Measurements from ENCODE around the gene ARHGAP29.

Gene ARHGAP29

GRCh38 chr1:94260635-94261387, 23.4 kb upstream of the ARHGAP29 start:
- DNase-seq: no peak

GRCh38 chr1:94259635-94260289, 22.4 kb upstream of the ARHGAP29 start:
- DNase-seq: no peak

GRCh38 chr1:94258873-94259331, 21.5 kb upstream of the ARHGAP29 start:
- DNase-seq: no peak

GRCh38 chr1:94257444-94257843, 20.1 kb upstream of the ARHGAP29 start:
- DNase-seq: no peak

- no peak for DNase-seq
Observed at GRCh38 chr1:94255476-94255875, 18.1 kb upstream of the ARHGAP29 start.

GRCh38 chr1:94254073-94254810, 16.9 kb upstream of the ARHGAP29 start:
- no peak for DNase-seq

GRCh38 chr1:94253456-94254017, 16.2 kb upstream of the ARHGAP29 start:
- no peak for DNase-seq

GRCh38 chr1:94250341-94250740, 13.0 kb upstream of the ARHGAP29 start:
- DNase-seq: no peak

GRCh38 chr1:94248956-94249688, 11.7 kb upstream of the ARHGAP29 start:
- no peak for DNase-seq

GRCh38 chr1:94247138-94248094, 10.0 kb upstream of the ARHGAP29 start:
- DNase-seq: no peak

GRCh38 chr1:94246692-94247137, 9.3 kb upstream of the ARHGAP29 start:
- no peak for DNase-seq

GRCh38 chr1:94245747-94246438, 8.5 kb upstream of the ARHGAP29 start:
- DNase-seq: no peak

GRCh38 chr1:94244816-94245215, 7.4 kb upstream of the ARHGAP29 start:
- no peak for DNase-seq

- no peak for DNase-seq
Observed at GRCh38 chr1:94243665-94244064, 6.3 kb upstream of the ARHGAP29 start.

- no peak for DNase-seq
Observed at GRCh38 chr1:94240822-94241221, 3.4 kb upstream of the ARHGAP29 start.

- DNase-seq: no peak
Observed at GRCh38 chr1:94239796-94240195, 2.4 kb upstream of the ARHGAP29 start.

- DNase-seq: no peak
Observed at GRCh38 chr1:94239051-94239450, 1.7 kb upstream of the ARHGAP29 start.

- DNase-seq: no peak
Observed at GRCh38 chr1:94236630-94237290, 624 bp downstream of the ARHGAP29 start.

GRCh38 chr1:94236013-94236491, 1.3 kb downstream of the ARHGAP29 start:
- DNase-seq: no peak

All from NCI-H1436 treated with DMSO at 0.1 percent for 48 hours (cell line).